ENCODE results near the gene CTIF.

CTIF gene

DNA sequence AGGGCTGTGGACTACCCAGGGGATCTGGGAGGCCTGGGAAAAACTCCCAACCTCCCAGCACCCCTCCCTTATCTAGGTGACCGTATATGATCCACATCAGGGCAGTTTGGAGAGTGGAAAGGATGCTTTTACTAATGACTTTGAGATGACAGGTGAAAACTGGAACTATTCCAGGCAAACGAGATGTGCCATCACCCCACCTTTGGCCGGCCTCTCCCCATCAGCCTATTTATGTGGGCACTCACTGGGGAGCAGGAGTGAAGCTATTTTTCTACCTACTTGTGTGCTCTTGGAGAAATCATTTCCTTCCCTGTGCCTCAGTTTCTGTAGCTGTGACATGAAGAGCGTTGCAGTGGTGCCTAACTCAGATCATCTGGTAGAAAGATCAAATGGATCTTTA, 304.8 kb downstream of the CTIF start:
- Histone ChIP-seq H3K18ac (ENCODE audit: low read length) (no peak overlapping the region), H2AK5ac (ENCODE audit: low read depth, low read length) (no peak overlapping the region), H2BK5ac (ENCODE audit: low read length) (no peak overlapping the region), H2BK120ac (ENCODE audit: low read depth, low read length) (no peak overlapping the region), H3K9me3 (replicated peaks in 1 of 2; ENCODE audit: control insufficient read depth in 2 of 2, insufficient read depth in 1 of 2, low read depth in 1 of 2, low read length in 2 of 2) (no peaks in the 10 kb centered on the region), H3K27me3 (ENCODE audit: control insufficient read depth in 3 of 3, insufficient read depth in 3 of 3, low read depth in 1 of 3, low read length in 3 of 3) (no peaks in the 10 kb centered on the region), H3K9ac (ENCODE audit: low read depth, low read length, poor library complexity) (no peak overlapping the region), H3K4me1 (ENCODE audit: control insufficient read depth in 2 of 2, insufficient read depth in 1 of 2, low read depth in 1 of 2, low read length in 2 of 2) (peaks cover 17 to 37% of the 10 kb centered on the region in 2 donors), H4K91ac (ENCODE audit: low read depth, low read length, poor library complexity) (no peak overlapping the region), H3K4me3 (ENCODE audit: low read length in 2 of 2) (no peak overlapping the region), H2AFZ (ENCODE audit: low read length) (no peak overlapping the region), H3K4me2 (ENCODE audit: insufficient read depth, low read length, poor library complexity, severe bottlenecking) (no peak overlapping the region), H3K79me1 (ENCODE audit: low read depth, low read length) (no peaks in the 10 kb centered on the region), H2BK12ac (ENCODE audit: low read length) (no peak overlapping the region), H3K23ac (ENCODE audit: low read depth, low read length, poor library complexity) (no peak overlapping the region), H3K27ac (replicated peaks; ENCODE audit: low read length) (no peak overlapping the region), H3K4ac (ENCODE audit: low read length) (no peak overlapping the region), H3K36me3 (replicated peaks in 1 of 2; ENCODE audit: control insufficient read depth in 2 of 2, insufficient read depth in 2 of 2, low read length in 2 of 2) (no peaks in the 10 kb centered on the region), H4K8ac (ENCODE audit: low read depth, low read length) (no peak overlapping the region), H3K14ac (ENCODE audit: low read length) (no peak overlapping the region), H2BK15ac (ENCODE audit: low read length) (no peak overlapping the region)
- no peak for DNase-seq (ENCODE audit: low spot score)
- no CpG with 5 or more reads among the region's 4 CpGs for WGBS, 2 donors (ENCODE audit: extremely low coverage in 2 of 2, insufficient read length in 2 of 2, insufficient replicate concordance in 1 of 2)

DNA sequence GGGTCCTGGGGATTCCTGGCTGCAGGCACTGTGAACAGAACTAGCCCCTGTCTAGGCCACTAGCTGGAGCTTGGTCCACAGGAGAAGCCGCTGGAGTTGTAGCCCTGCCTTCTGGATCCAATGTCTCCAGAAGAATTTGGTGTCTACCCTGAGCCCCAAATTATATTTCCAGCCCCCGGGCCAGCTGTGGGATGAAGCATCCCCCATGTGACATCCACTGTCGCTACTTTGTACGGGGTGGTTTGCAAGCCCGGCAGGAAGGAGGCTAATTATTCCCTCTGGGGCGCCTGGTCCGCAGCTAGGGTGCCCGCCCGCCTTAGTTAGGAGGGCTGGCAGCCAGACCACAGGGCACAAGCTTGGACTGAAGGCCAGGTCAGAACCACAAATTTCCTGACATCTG, 305.4 kb downstream of the CTIF start:
- Histone ChIP-seq H3K4me1 (ENCODE audit: control insufficient read depth in 2 of 2, insufficient read depth in 1 of 2, low read depth in 1 of 2, low read length in 2 of 2) (peaks cover 22 to 40% of the 10 kb centered on the region in 2 donors), H3K36me3 (replicated peaks in 1 of 2; ENCODE audit: control insufficient read depth in 2 of 2, insufficient read depth in 2 of 2, low read length in 2 of 2) (no peaks in the 10 kb centered on the region), H3K14ac (ENCODE audit: low read length) (no peak overlapping the region), H2BK120ac (ENCODE audit: low read depth, low read length) (no peak overlapping the region), H3K79me1 (ENCODE audit: low read depth, low read length) (no peaks in the 10 kb centered on the region), H3K23ac (ENCODE audit: low read depth, low read length, poor library complexity) (no peak overlapping the region), H3K18ac (ENCODE audit: low read length) (no peak overlapping the region), H3K4me3 (ENCODE audit: low read length in 2 of 2) (no peak overlapping the region), H3K9ac (ENCODE audit: low read depth, low read length, poor library complexity) (no peak overlapping the region), H3K27me3 (ENCODE audit: control insufficient read depth in 3 of 3, insufficient read depth in 3 of 3, low read depth in 1 of 3, low read length in 3 of 3) (no peaks in the 10 kb centered on the region), H3K27ac (replicated peaks; ENCODE audit: low read length) (no peak overlapping the region), H2AFZ (ENCODE audit: low read length) (no peak overlapping the region), H3K4ac (ENCODE audit: low read length) (no peak overlapping the region), H3K9me3 (replicated peaks in 1 of 2; ENCODE audit: control insufficient read depth in 2 of 2, insufficient read depth in 1 of 2, low read depth in 1 of 2, low read length in 2 of 2) (no peaks in the 10 kb centered on the region), H2BK15ac (ENCODE audit: low read length) (no peak overlapping the region), H2BK12ac (ENCODE audit: low read length) (no peak overlapping the region), H2BK5ac (ENCODE audit: low read length) (no peak overlapping the region), H4K91ac (ENCODE audit: low read depth, low read length, poor library complexity) (no peak overlapping the region), H3K4me2 (ENCODE audit: insufficient read depth, low read length, poor library complexity, severe bottlenecking) (no peak overlapping the region), H4K8ac (ENCODE audit: low read depth, low read length) (no peak overlapping the region), H2AK5ac (ENCODE audit: low read depth, low read length) (no peak overlapping the region)
- no peak for DNase-seq (ENCODE audit: low spot score)
- WGBS, 2 donors (ENCODE audit: extremely low coverage in 2 of 2, insufficient read length in 2 of 2, insufficient replicate concordance in 1 of 2) = no CpG with 5 or more reads among the region's 9 CpGs

DNA sequence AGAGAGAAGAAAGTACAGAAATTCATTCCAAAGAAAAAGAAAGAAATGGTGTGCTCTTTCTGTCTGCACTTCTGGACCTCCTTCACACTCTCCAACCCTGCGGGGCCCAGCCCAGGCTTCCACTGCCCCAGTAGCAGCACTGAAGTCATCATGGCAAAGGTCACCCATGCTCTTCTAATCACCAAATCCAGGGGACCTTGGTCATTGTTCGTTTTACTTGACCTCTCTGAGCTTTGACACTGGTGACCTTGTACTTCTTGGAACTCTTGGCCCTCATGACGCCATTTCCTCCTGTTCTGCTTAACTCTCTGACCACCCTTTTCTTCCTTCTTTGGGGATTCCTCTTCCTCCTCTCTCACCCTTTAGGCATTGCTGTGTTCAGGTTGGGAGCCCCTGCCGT, 306.3 kb downstream of the CTIF start:
- Histone ChIP-seq H3K27ac (replicated peaks; ENCODE audit: low read length) (no peak overlapping the region), H3K4me1 (ENCODE audit: control insufficient read depth in 2 of 2, insufficient read depth in 1 of 2, low read depth in 1 of 2, low read length in 2 of 2) (peaks cover 22 to 40% of the 10 kb centered on the region in 2 donors), H2BK120ac (ENCODE audit: low read depth, low read length) (no peak overlapping the region), H2AK5ac (ENCODE audit: low read depth, low read length) (no peak overlapping the region), H3K9me3 (replicated peaks in 1 of 2; ENCODE audit: control insufficient read depth in 2 of 2, insufficient read depth in 1 of 2, low read depth in 1 of 2, low read length in 2 of 2) (no peaks in the 10 kb centered on the region), H3K36me3 (replicated peaks in 1 of 2; ENCODE audit: control insufficient read depth in 2 of 2, insufficient read depth in 2 of 2, low read length in 2 of 2) (no peaks in the 10 kb centered on the region), H2BK15ac (ENCODE audit: low read length) (no peak overlapping the region), H4K91ac (ENCODE audit: low read depth, low read length, poor library complexity) (no peak overlapping the region), H3K18ac (ENCODE audit: low read length) (no peak overlapping the region), H2BK12ac (ENCODE audit: low read length) (no peak overlapping the region), H3K79me1 (ENCODE audit: low read depth, low read length) (no peaks in the 10 kb centered on the region), H4K8ac (ENCODE audit: low read depth, low read length) (no peak overlapping the region), H2AFZ (ENCODE audit: low read length) (no peak overlapping the region), H3K4ac (ENCODE audit: low read length) (no peak overlapping the region), H2BK5ac (ENCODE audit: low read length) (no peak overlapping the region), H3K14ac (ENCODE audit: low read length) (no peak overlapping the region), H3K23ac (ENCODE audit: low read depth, low read length, poor library complexity) (no peak overlapping the region), H3K4me3 (ENCODE audit: low read length in 2 of 2) (no peak overlapping the region), H3K9ac (ENCODE audit: low read depth, low read length, poor library complexity) (no peak overlapping the region), H3K27me3 (ENCODE audit: control insufficient read depth in 3 of 3, insufficient read depth in 3 of 3, low read depth in 1 of 3, low read length in 3 of 3) (no peaks in the 10 kb centered on the region), H3K4me2 (ENCODE audit: insufficient read depth, low read length, poor library complexity, severe bottlenecking) (no peak overlapping the region)
- WGBS, 2 donors (ENCODE audit: extremely low coverage in 2 of 2, insufficient read length in 2 of 2, insufficient replicate concordance in 1 of 2) = no CpG with 5 or more reads among the region's 4 CpGs
- no peak for DNase-seq (ENCODE audit: low spot score)

DNA sequence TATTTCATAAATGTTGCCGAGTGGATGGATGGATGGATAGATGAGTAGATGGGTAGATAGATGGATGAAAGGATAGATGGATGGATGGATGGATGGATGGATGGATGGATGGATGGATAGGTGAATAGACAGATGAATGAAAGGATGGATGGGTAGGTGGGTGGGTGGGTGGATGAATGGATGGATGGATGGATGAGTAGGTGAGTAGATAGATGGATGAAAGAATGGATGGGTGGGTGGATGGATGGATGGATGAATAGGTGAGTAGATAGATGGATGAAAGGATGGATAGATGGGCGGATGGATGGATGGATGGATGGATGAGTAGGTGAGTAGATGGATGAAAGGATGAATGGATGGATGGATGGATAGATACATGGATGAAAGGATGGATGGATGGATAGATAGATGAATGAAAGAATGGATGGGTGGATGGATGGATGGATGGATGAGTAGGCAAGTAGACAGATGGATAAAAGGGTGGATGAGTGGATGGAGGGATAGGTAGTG, 307.6 kb downstream of the CTIF start:
- H2BK12ac ChIP-seq (ENCODE audit: low read length) = no peak overlapping the region
- 100% methylated on average over 1 of the region's 2 CpGs; no CpG with 5 or more reads in 1 of the 2 donors for WGBS, 2 donors (ENCODE audit: extremely low coverage in 2 of 2, insufficient read length in 2 of 2, insufficient replicate concordance in 1 of 2)
- H3K27me3 ChIP-seq (ENCODE audit: control insufficient read depth in 3 of 3, insufficient read depth in 3 of 3, low read depth in 1 of 3, low read length in 3 of 3) = no peaks in the 10 kb centered on the region
- no peak overlapping the region for H2AFZ ChIP-seq (ENCODE audit: low read length)
- no peak overlapping the region for H4K91ac ChIP-seq (ENCODE audit: low read depth, low read length, poor library complexity)
- H3K9me3 ChIP-seq (replicated peaks in 1 of 2; ENCODE audit: control insufficient read depth in 2 of 2, insufficient read depth in 1 of 2, low read depth in 1 of 2, low read length in 2 of 2) = no peaks in the 10 kb centered on the region
- H3K27ac ChIP-seq (replicated peaks; ENCODE audit: low read length) = no peak overlapping the region
- no peaks in the 10 kb centered on the region for H3K36me3 ChIP-seq (replicated peaks in 1 of 2; ENCODE audit: control insufficient read depth in 2 of 2, insufficient read depth in 2 of 2, low read length in 2 of 2)
- H2BK5ac ChIP-seq (ENCODE audit: low read length) = no peak overlapping the region
- peaks cover 31 to 50% of the 10 kb centered on the region in 2 donors for H3K4me1 ChIP-seq (ENCODE audit: control insufficient read depth in 2 of 2, insufficient read depth in 1 of 2, low read depth in 1 of 2, low read length in 2 of 2)
- no peak overlapping the region for H3K23ac ChIP-seq (ENCODE audit: low read depth, low read length, poor library complexity)
- H3K4ac ChIP-seq (ENCODE audit: low read length) = no peak overlapping the region
- no peak for DNase-seq (ENCODE audit: low spot score)
- no peak overlapping the region for H3K18ac ChIP-seq (ENCODE audit: low read length)
- no peak overlapping the region for H4K8ac ChIP-seq (ENCODE audit: low read depth, low read length)
- no peak overlapping the region for H3K14ac ChIP-seq (ENCODE audit: low read length)
- no peaks in the 10 kb centered on the region for H3K79me1 ChIP-seq (ENCODE audit: low read depth, low read length)
- H3K9ac ChIP-seq (ENCODE audit: low read depth, low read length, poor library complexity) = peak overlapping the region; percentile 26
- H3K4me3 ChIP-seq (ENCODE audit: low read length in 2 of 2) = no peak overlapping the region
- H2BK120ac ChIP-seq (ENCODE audit: low read depth, low read length) = no peak overlapping the region
- no peak overlapping the region for H3K4me2 ChIP-seq (ENCODE audit: insufficient read depth, low read length, poor library complexity, severe bottlenecking)
- no peak overlapping the region for H2AK5ac ChIP-seq (ENCODE audit: low read depth, low read length)
- H2BK15ac ChIP-seq (ENCODE audit: low read length) = no peak overlapping the region
